GM10266 (cell line): ENCODE results near the gene MSH2.

ENCODE experiments used
- DNase-seq: peaks from one replicate; pipeline ENCODE4 v3.0.0; 2012; ENCODE audit errors: extremely low spot score
- CTCF ChIP-seq: IDR thresholded peaks from 2 replicates; pipeline ENCODE4 v1.5.1; 2012; ENCODE audit warnings: mild to moderate bottlenecking, low read depth; ENCODE audit not compliant: control insufficient read depth, insufficient read depth; ENCODE audit errors: missing control alignments

Gene MSH2

GRCh38 chr2:47485751-47486300 lies 82.9 kb downstream of the MSH2 start:
- TF ChIP-seq CTCF = no peak
- no peak for DNase-seq

GRCh38 chr2:47486841-47487497 lies 84.0 kb downstream of the MSH2 start:
- peak; percentile 20 for DNase-seq

GRCh38 chr2:47487498-47487875 lies 84.5 kb downstream of the MSH2 start:
- TF ChIP-seq CTCF = no peak
- DNase-seq = no peak

More at GRCh38 chr2:47486841-47487497, 84.0 kb downstream of the MSH2 start:
- no peak for TF ChIP-seq CTCF

- no peak for TF ChIP-seq CTCF
- no peak for DNase-seq
Measured at GRCh38 chr2:47488870-47489584, 86.1 kb downstream of the MSH2 start.

- no peak for TF ChIP-seq CTCF
- DNase-seq = no peak
Measured at GRCh38 chr2:47490406-47490805, 87.5 kb downstream of the MSH2 start.

GRCh38 chr2:47493317-47494035 lies 90.5 kb downstream of the MSH2 start:
- no peak for TF ChIP-seq CTCF
- DNase-seq = no peak
